ENCODE results near the gene NYNRIN. TPM values are rescaled to one million over a fixed set of nuclear protein-coding genes. Genes with fewer than 3 reads are reported as not detected.

NYNRIN gene
- polyA plus RNA-seq, 4 donors: 45.3 to 48.0 (median 47.7) TPM

DNA sequence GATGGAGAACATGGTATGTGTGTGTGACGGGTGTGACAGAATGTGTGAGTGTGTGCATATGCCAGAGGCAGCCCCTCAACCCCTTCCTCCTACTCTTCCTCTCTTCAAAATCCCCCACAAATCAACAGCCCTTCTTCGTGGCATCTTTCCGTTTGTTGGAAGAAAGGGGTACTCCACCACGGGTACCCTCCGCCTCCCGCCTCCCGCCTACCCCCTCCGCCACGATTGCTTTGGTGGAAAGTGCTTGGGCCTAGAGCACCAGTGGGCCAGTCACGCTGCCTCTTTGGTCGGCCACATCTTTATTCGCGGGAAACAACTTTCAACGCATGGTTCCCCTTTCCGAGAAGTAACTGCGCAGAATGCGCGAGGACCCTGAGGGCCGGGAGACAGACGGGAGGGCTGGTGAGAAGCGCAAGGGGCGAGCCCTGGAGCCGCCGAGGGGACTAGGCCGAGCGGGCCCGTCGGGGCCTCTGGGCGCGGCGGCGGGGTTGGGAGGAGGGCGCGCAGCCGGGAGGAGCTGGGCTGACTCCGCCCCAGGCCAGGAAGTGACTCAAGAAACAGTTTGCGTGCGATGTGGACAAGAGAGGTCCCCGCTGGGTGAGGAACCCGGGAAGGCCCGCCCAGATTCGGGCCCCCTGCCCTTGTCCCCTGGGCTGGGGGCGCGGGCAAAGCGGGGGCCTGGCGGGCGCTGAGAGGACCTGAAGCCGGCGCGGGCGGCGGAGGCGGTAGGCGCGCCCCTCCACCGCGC lies 30.8 kb downstream of the NYNRIN start, which contains the start of the genes CBLN3 and KHNYN:
TSS of gene CBLN3 (minus strand) at position 274 of the 748 bp plus-strand sequence. CDS start 614 bp downstream, outside the sequence.
TSS of gene KHNYN (plus strand) at position 560 of the 748 bp plus-strand sequence. CDS start 777 bp downstream, outside the sequence.
- DNase-seq (ENCODE audit: low read depth in 4 of 4, low spot score in 3 of 4): peak; percentile 72 to 84 (median 80)

DNA sequence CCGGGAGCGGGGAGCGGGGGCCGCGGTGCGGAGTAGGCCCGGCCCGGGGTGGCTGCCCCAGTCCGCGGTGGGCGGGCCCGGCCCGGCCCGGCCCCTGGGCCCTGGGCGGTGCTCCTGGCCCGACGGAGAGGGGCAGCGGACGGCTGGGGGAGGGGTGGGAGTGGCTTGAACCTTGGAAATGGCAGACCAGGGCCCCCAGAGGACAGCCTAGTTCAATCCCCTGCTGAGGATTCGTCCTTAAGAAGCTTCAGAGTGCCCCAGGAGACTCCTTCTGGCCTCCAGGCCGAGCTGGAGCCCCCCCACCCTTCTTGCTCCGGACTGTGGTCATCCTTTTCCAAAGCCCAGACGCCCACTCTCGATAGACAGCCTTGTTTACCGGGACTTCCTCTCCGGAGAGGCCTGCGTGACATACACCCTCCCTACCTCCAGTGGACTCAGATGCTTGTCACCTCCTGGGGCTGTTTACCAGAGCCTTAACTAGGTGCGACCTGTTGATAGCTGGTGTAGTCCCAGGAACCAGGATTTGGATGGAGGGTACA lies 31.4 kb downstream of the NYNRIN start:
- peak in 2 of 4 donors; percentile 56 to 62 for DNase-seq (ENCODE audit: low read depth in 4 of 4, low spot score in 3 of 4)

DNA sequence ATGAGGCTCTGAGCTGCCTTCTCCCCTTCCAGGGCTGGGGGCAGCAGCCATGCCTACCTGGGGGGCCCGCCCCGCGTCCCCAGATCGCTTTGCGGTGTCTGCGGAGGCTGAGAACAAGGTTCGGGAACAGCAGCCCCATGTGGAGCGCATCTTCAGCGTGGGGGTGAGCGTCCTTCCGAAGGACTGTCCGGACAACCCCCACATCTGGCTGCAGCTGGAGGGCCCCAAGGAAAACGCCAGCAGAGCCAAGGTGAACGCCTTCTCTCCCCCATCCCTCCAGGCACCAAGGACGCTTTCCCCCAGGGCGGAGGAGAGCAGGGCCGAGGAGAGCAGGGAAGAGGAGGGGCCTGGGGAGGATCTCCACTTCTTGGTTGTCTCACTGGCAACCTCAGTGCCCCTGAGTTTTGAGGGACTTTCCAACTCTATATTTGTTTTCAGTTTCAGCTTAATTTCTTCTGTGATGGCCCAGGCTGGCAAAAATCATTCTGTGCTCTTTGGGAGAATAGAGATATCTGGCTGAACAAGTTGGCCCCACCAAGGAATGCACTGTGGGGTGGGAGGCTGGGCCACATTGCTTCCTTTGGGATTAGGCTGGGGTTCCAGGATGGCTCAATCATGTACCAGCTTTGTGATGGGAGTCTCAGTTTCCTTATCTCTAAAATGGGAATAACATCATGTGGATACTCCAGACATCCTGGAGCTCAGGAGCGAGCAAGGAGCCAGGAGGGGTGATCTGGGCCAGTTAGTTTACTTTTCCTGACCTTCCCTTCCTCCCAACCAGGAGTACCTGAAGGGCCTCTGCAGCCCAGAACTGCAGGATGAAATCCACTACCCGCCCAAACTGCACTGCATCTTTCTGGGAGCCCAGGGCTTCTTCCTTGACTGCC lies 32.1 kb downstream of the NYNRIN start:
- DNase-seq (ENCODE audit: low read depth in 4 of 4, low spot score in 3 of 4): no peak

DNA sequence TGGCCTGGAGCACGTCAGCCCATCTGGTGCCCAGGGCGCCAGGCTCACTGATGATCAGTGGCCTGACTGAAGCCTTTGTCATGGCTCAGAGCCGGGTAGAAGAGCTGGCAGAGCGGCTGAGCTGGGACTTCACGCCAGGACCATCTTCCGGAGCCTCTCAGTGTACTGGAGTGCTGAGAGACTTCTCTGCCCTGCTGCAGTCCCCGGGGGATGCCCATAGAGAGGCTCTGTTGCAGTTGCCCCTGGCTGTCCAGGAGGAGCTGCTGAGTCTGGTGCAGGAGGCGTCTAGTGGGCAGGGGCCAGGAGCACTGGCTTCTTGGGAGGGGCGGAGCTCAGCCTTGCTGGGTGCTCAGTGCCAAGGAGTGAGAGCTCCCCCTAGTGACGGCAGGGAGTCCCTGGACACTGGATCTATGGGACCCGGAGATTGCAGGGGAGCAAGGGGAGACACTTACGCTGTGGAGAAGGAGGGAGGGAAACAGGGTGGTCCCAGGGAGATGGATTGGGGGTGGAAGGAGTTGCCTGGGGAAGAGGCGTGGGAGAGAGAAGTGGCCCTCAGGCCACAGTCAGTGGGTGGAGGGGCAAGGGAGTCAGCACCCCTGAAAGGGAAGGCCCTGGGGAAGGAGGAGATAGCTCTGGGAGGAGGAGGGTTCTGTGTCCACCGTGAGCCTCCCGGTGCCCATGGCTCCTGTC lies 32.9 kb downstream of the NYNRIN start:
- peak; percentile 71 to 77 (median 76) for DNase-seq (ENCODE audit: low read depth in 4 of 4, low spot score in 3 of 4)

DNA sequence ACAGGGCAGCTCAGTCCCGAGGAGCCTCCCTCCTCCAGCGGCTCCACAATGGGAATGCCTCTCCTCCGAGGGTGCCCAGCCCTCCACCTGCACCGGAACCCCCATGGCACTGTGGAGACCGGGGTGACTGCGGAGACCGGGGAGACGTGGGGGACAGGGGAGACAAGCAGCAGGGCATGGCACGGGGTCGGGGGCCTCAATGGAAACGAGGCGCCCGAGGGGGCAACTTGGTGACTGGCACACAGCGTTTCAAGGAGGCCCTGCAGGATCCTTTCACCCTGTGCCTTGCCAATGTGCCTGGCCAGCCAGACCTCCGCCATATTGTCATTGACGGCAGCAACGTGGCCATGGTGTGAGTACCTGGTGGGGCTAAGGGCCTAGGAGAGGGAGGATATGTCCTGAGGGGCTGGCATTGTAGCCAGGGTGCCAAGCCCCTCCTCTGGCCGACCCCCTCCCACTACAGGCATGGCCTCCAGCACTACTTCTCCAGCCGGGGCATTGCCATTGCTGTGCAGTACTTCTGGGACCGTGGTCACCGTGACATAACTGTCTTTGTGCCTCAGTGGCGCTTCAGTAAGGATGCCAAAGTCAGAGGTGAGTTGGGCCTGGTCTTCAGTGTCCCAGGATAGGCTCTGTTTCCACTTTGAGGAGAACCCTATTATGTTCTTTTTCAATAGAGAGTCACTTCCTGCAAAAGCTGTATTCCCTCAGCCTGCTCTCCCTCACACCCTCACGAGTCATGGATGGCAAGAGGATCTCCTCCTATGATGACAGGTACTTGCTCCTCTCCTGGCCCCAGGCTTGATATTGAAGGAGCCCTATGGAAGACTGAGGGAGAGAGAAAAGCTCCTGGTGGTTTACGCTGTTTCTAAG lies 33.7 kb downstream of the NYNRIN start:
- DNase-seq (ENCODE audit: low read depth in 4 of 4, low spot score in 3 of 4): no peak

DNA sequence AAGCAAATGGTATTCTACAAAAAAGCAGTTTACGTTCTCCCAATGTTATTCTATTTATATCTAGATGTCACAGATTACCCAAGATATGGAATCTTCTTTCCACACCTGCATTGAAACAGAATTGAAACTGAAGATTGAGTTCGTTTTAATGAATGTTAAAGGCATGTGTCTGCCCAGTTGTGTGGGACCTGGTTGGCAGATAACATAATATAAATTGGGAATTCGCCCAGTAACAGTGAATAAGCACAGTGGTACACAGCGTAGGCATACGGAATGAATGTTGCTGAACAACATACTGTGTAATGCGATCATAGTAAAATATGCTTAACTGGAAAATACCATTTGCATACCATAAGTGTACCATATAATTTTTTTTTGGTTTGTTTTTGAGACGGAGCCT lies 35.2 kb downstream of the NYNRIN start:
- DNase-seq (ENCODE audit: low read depth in 4 of 4, low spot score in 3 of 4): no peak

DNA sequence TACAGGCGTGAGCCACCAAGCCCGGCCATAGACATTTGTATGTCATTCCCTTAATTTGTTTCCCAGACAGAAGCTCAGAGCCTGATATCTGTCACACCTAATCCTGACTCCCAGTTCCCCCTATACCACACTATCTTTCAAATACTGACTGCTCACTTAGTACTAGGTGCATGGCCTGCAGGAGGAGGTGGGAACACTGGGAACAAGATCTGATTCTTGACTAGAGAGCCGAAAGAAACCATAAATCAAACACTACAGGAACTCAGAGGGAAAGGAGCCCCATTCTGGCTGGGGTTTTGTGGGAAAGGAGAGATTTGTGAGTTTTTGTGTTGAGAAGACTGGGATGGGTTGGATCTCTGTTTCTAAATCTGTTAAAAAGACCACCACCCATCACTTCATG lies 35.9 kb downstream of the NYNRIN start:
- DNase-seq (ENCODE audit: low read depth in 4 of 4, low spot score in 3 of 4): no peak

DNA sequence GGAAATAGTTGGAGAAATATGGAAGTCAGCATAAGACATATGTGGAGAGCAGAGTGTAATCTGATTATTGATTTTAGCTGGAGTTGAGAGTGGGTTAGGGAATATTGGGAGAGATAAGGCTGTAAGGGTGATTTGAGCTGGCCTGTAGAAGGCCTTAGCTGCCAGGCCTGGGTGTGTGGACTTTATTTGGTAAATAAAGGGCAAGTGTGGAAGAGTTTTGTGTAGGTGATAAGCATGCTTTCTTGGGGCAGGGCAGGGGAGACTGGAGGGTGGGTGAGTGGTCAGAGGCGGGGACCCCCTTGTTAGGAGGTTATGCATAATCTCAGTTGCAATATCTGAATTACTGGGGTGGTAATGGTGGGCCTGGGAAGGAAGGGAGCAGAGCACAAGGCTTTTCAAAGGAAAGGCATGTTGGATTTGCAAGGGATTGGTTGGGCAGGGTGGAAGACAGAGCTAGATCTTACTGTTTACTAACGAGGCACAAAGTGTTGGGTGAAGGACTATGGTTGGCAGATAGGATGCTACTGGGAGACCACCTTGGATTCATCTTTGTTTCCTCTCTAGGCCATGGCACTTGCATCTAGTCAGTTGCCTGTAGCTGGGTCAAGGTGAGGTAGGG lies 36.5 kb downstream of the NYNRIN start:
- DNase-seq (ENCODE audit: low read depth in 4 of 4, low spot score in 3 of 4): no peak

DNA sequence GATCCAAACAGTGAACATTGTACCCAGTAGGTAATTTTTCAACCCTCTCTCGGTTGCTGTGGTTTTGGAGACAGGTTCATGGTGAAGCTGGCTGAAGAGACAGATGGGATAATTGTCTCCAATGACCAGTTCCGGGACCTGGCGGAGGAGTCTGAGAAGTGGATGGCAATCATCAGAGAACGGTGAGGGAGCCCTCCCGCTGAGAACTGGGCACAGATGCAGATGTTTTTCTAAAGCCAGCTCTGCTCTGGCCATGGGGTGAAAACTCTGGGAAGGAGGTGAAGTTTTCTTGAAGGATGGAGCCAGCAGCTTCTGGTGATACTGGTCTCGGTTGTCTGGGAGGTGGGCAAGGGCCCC lies 37.2 kb downstream of the NYNRIN start:
- no peak for DNase-seq (ENCODE audit: low read depth in 4 of 4, low spot score in 3 of 4)

DNA sequence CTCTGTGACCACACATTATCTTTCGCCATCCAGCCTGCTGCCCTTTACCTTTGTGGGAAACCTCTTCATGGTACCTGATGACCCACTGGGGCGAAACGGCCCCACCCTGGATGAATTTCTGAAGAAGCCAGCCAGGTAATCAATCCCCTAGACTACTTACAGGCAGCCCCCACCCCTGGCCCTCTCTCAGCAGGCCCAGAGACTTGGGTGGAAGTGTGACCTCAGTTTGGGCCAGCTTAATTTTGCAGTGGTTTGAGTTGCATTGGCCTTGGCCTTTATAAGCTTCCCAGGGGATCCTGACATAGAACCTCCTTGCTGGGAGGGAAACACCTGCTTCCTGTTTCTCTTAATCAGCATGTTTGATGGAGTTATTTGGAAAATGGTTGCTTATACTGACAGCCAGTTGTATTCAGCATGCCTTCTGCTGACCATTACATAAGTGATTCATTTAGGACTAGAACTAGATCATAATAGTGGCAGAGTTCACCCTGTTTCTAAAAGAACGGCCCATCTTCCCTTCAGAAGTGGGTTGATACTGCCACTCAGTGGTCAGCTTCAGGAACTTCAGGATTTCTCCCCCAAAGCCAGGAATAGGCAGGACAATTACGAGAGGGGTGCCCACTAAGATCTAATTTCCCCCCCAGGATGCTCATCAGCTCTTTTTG lies 37.7 kb downstream of the NYNRIN start:
- DNase-seq (ENCODE audit: low read depth in 4 of 4, low spot score in 3 of 4): no peak

DNA sequence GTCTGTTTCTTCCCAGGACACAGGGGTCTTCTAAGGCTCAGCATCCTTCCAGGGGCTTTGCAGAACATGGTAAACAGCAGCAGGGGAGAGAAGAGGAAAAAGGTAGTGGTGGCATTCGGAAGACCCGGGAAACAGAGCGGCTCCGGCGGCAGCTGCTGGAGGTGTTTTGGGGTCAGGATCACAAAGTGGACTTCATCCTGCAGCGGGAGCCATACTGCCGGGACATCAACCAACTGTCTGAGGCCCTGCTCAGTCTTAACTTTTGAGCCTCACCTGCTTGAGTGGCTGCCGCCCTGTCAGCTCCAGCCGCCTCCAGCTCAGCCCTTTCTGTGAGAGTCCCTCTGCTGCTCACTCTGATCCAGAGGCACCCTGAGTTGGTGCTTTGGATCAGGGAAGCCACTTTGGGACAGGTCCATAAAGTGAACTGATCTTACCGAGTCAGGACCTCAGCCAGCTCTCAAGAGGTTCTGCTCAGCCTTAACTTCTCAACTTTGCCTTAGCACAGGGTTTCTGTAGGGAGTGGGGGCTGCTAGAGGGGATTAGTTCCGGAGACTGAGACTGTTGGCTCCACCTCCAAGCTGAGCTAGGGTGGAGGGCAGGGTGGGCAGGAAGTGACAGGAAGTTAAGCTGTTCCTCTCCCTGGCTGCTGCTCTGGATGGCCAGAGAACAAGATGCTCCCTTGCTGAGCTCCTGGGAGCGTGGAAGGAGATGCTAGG lies 38.4 kb downstream of the NYNRIN start:
- DNase-seq (ENCODE audit: low read depth in 4 of 4, low spot score in 3 of 4): no peak

DNA sequence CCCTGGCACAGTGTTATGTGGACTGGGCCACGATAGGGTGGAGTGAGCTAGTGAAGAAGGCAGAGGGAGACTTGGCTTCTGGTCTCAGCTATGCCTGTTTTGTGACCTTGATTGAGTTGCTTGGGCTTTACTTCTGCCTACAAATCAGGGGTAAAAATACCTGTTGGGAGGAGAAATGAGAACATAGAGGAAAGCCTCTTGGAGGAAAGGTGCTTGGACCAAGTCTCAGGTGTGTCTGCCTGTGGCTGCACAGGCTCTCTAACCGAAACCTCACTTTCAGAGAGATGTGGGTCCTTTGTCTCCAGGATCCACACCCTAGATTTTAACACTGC lies 38.9 kb downstream of the NYNRIN start:
- DNase-seq (ENCODE audit: low read depth in 4 of 4, low spot score in 3 of 4): no peak

DNA sequence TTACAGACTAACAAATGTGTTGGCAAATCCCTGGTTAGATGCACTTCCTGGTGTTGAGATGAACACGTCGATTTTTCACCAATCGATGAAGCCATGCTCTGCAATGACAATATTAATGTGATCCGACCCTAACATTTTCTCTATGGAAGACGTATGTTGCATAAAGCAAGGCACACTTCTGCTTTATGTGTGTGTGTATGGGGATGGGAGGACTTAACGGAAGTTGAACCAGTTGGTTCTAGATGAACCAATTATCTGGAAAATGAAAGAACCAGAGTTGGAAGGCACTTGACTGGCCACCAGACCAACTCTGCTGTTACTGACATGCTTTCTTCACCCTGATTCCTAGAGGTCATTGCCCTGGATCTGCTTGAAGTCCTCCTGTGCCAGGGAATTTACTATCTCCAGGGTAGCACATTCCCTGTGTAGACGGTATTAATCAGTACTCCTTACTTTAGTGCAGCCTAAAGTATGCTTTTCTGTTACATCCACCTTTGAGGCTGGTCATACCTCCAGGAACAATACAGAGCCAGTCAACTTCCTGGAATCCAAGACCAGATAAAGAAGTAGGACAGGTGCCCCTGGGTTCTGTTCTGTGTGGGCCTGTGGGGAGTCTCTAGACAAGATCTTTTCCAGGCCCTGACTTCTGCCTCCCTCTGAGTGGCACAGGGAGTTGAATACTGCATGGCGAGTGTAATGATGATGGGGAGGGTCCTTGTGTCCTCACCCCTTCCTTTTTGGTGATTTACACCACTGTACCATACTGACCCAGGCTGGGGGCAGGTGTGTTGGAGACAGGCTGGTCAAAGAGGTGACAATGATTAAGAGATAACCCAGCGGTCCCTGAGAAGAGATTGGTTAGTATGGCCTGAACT lies 39.7 kb downstream of the NYNRIN start:
- no peak for DNase-seq (ENCODE audit: low read depth in 4 of 4, low spot score in 3 of 4)

DNA sequence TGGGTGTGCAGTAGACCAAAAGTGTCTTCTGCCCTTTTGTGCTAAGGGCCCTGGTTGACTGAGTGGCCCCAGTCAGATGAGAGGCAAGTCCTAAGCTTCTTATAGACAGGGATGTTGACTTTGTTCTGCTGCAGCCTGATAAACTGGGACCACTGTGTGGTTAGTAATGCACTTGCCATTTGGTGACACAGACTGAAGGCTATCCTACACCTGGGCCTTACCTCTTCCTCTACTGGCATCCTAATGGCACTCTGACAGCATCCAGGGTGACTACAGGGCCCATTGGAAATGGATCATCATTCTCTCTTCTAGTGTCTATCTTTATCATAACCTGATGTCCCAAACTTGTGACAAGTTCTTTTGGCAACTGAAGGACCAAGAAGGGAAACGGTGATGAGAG lies 40.5 kb downstream of the NYNRIN start:
- no peak for DNase-seq (ENCODE audit: low read depth in 4 of 4, low spot score in 3 of 4)

DNA sequence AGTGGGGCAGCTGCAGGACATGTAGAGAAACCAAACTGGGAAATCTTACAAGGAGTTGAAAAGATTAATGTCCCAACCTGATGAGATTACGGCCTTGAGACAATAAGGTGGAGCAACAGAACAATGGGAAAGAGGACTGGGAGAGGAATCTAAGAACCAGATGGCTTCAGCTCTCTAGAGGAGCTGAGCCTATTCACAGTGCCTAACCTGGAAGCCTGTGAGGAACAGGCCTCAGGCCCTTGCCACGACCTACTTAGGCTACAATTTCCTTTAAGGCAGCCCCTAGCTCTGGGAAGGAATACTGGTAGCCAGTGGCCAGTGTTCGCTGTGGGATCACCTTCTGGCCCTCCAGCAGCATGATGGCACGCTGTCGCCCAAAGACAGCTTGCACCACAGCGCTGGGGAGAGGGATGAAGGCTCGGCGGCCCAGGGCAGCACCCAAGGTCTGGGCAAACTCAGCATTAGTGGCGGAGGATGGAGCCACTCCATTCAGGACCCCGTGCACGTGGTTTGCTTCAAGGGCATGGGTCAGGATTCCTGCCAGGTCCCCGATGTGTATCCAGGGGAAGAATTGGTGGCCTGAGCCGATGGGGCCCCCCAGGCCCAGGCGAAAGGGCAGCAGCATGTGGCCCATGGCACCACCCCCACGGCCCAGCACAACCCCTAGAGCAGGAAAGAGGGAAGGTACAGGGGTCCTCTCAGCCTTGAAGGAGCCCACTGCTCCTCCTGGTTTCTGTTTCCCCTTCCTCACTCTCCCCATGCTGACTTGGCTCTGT lies 41.2 kb downstream of the NYNRIN start:
- DNase-seq (ENCODE audit: low read depth in 4 of 4, low spot score in 3 of 4): no peak

DNA sequence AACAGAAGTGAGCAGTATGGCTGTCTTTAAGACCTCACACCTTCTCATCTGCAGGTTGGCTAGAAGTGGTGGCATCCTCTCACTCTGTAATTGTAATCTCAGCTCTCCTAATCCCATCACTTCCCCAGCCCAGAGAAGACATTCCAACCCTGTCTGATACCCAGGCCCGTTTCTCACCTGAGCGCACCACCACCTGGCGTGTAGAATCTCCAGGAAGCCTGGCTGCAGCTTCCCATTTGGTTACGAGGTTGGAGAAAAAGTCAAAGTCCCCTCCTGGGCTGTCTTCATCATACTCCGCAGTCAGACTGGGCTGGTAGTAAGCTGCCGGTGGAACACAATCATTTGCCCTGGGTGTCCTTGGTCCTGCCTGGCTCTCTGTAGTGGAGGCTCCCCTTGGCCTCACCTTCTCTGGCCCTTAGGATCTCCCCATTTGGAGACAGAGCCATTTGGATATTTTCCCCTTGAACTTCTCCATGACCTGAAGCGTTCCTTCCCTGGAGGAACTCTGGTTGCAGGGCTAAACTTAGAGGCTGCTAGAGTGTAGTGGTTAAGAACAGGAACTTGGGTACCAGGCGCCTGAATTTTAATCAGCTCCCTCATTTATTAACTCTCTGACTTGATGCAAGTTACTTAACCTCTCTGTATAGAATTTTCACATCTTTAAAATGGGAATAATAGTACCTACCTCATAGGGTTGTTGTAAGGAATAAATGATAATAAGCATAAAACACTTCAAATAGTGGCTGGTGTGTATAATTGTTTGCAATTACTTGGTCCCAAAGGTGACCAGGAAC lies 42.0 kb downstream of the NYNRIN start:
- DNase-seq (ENCODE audit: low read depth in 4 of 4, low spot score in 3 of 4): no peak
